ENCODE results near the gene DTX4.
A peak's percentile ranks its signal among the peaks of the same experiment; 100 is the strongest.

- TF ChIP-seq CTCF (conservative IDR thresholded peaks at IDR 0.05; ENCODE audit: low read depth, low read length) (0 out of 2 replicates have a peak, but pooled peaks have one; percentile 18), EZH2 (IDR thresholded peaks at IDR 0.05; ENCODE audit: borderline replicate concordance, low read depth, low read length, poor library complexity, severe bottlenecking) (no peak)
Measured at GRCh38 chr11:59182457-59183151, 10.7 kb downstream of the DTX4 start.
